Stimulated activated naive CD8-positive, alpha-beta T cell treated with anti-CD3 and anti-CD28 coated beads, Interleukin-15, Interleukin-2, amounts not matched to agents 100 ng/mL and 50 ng/mL, for 24 hours (primary cell): ENCODE results near the gene SLC4A1.
A peak's percentile ranks its signal among the peaks of the same experiment; 100 is the strongest.

Source experiments
- H3K27ac Mint-ChIP-seq: one replicate; pipeline ENCODE4 v1.8.0; 2021; ENCODE audit warnings: mild to moderate bottlenecking, mixed read lengths
- H3K27me3 Mint-ChIP-seq: one replicate; pipeline ENCODE4 v1.8.0; 2021; ENCODE audit warnings: mixed read lengths
- H3K36me3 Mint-ChIP-seq: one replicate; pipeline ENCODE4 v1.8.0; 2021; ENCODE audit warnings: low read depth, mixed read lengths
- H3K4me1 Mint-ChIP-seq: one replicate; pipeline ENCODE4 v1.8.0; 2021; ENCODE audit warnings: low read depth, mixed read lengths
- H3K4me3 Mint-ChIP-seq: one replicate; pipeline ENCODE4 v1.8.0; 2021; ENCODE audit warnings: mild to moderate bottlenecking, mixed read lengths
- H3K9me3 Mint-ChIP-seq: one replicate; pipeline ENCODE4 v1.8.0; 2021; ENCODE audit warnings: mixed read lengths

SLC4A1 gene

GRCh38 chr17:44199553-44200477 is 68.1 kb downstream of the SLC4A1 start, which contains the start of gene ATXN7L3:
ATXN7L3 (minus strand) TSS chr17:44199884; CDS start chr17:44198070, 1,814 bp downstream.
- Mint-ChIP-seq H3K27me3 (no peaks in the 10 kb centered on the region), H3K9me3 (no peaks in the 10 kb centered on the region), H3K27ac (peak within 1 kb of the TSS; percentile 95), H3K4me1 (peaks cover 39% of the 10 kb centered on the region), H3K4me3 (peak within 1 kb of the TSS; percentile 90), H3K36me3 (peaks cover 23% of the 10 kb centered on the region)

DNA sequence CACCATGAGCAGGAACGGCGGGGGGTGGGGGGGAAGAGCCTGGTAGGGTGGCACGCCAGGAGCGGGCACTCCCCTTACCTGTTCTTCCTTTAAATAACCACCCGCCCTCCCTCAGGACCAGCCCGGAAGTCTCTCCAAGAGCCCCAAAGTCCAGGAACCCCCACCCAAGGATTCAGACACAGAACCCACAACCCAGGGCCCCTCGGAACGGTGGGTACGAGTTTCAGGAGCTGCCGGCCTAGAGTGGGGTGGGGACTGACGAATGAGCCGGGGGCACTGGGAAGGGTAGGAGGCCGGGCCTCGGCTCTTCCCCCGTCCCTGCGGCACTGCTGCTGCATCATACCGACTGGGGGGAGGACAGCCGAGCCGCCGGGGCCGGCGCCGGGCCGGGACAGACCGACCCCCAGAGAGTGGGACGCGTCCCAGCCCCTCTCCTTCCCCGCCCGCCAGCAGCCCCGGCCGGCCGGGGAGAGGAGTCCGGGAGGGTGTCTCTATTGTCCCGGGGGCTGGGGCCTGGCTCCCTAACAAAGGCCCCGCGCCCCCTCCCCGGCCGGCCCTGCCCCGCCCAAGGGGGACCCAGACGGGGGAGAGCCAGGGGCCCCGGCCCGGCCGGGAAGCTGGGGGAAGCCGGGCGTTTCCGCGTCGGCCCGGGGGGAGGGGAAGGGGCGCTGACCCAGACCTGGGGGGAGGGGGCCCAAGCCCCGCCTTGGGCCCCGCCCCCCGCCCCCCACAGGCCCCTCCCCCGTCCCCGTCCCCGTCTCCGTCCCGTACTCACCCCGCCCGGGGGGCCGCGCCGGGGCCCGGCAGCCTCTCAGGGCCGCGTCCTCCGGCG is 69.0 kb downstream of the SLC4A1 start:
- peaks cover 33% of the 10 kb centered on the region for H3K4me1 Mint-ChIP-seq
- H3K9me3 Mint-ChIP-seq, result no peaks in the 10 kb centered on the region
- H3K27me3 Mint-ChIP-seq, result no peaks in the 10 kb centered on the region
- peaks cover 32% of the 10 kb centered on the region for H3K36me3 Mint-ChIP-seq
- peak overlapping the region; percentile 84 for H3K4me3 Mint-ChIP-seq
- H3K27ac Mint-ChIP-seq, result peak overlapping the region; percentile 79
